PC-9 (cell line): ENCODE measurements around the gene AKAIN1. TPM values are rescaled to one million over a fixed set of nuclear protein-coding genes. Genes with fewer than 3 reads are reported as not detected.

Source experiments
- BruUV-seq: library from RNA; stranded (reverse); fragments of 400-500 nt; replicated peaks from 2 replicates; lab custom pipeline; 2021; lab: Mats Ljungman, UMichigan
- CTCF ChIA-PET: fragments of 300-600 bp; sonication (Branson Sonifier 250); formaldehyde crosslinking; loops from one replicate; lab custom pipeline; 2022; ENCODE audit warnings: antibody characterized with exemption; lab: Charles Lee
- POLR2A ChIA-PET: fragments of 300-600 bp; sonication (Branson Sonifier 250); formaldehyde crosslinking; loops from one replicate; lab custom pipeline; 2022; ENCODE audit warnings: antibody characterized with exemption; ENCODE audit not compliant: unreplicated experiment; lab: Charles Lee
- DNase-seq, 2 experiments: peaks; one replicate each; pipeline versions ENCODE4 v3.0.0 to v3.0.0-alpha.2; 2015 to 2022; ENCODE audit warnings: mixed read lengths in 1 of 2
- H2AFZ ChIP-seq: fragments of 200-600 bp; sonication (generic); 2 replicates; pipeline ENCODE4 v1.8.1; 2017; ENCODE audit warnings: antibody characterized with exemption
- H3F3A ChIP-seq: fragments of 200-600 bp; sonication (generic); 2 replicates; pipeline ENCODE4 v1.8.1; 2017; ENCODE audit warnings: antibody characterized with exemption, mild to moderate bottlenecking, low read depth; ENCODE audit not compliant: insufficient read depth
- H3K27ac ChIP-seq: fragments of 200-600 bp; sonication (generic); 2 replicates; pipeline ENCODE4 v1.6.1; 2016; ENCODE audit warnings: mixed run types
- H3K27me3 ChIP-seq: fragments of 200-600 bp; sonication (generic); 2 replicates; pipeline ENCODE4 v1.6.1; 2016; ENCODE audit warnings: low read depth, mixed run types; ENCODE audit not compliant: insufficient read depth
- H3K36me3 ChIP-seq: fragments of 200-600 bp; sonication (generic); 2 replicates; pipeline ENCODE4 v1.6.1; 2016; ENCODE audit warnings: low read depth, mixed run types
- H3K4me1 ChIP-seq: fragments of 200-600 bp; sonication (generic); replicated peaks from 2 replicates; pipeline ENCODE4 v1.6.1; 2016; ENCODE audit warnings: mixed run types; ENCODE audit not compliant: insufficient read depth
- H3K4me2 ChIP-seq: fragments of 200-600 bp; sonication (generic); 2 replicates; pipeline ENCODE4 v1.6.1; 2017; ENCODE audit warnings: mixed run types
- H3K4me3 ChIP-seq: fragments of 200-600 bp; sonication (generic); 2 replicates; pipeline ENCODE4 v1.6.1; 2016; ENCODE audit warnings: mixed run types
- H3K79me2 ChIP-seq: fragments of 200-600 bp; sonication (generic); 2 replicates; pipeline ENCODE4 v1.6.1; 2017; ENCODE audit warnings: low read depth, mixed run types
- H3K9me2 ChIP-seq: fragments of 200-600 bp; sonication (generic); 2 replicates; pipeline ENCODE4 v1.8.1; 2017; ENCODE audit warnings: mild to moderate bottlenecking; ENCODE audit not compliant: insufficient read depth
- H3K9me3 ChIP-seq: fragments of 200-600 bp; sonication (generic); 2 replicates; pipeline ENCODE4 v1.8.1; 2016; ENCODE audit warnings: low read depth; ENCODE audit not compliant: insufficient read depth
- H4K20me1 ChIP-seq: fragments of 200-600 bp; sonication (generic); 2 replicates; pipeline ENCODE4 v1.8.1; 2017; ENCODE audit not compliant: insufficient read depth
- CTCF ChIP-seq: fragments of 200-600 bp; sonication (generic); conservative IDR thresholded peaks from 2 replicates; pipeline ENCODE4 v1.6.1; 2017; ENCODE audit warnings: mixed run types, antibody characterized with exemption, mild to moderate bottlenecking, moderate library complexity
- EZH2 ChIP-seq: fragments of 200-600 bp; sonication (generic); IDR thresholded peaks from 2 replicates; pipeline ENCODE4 v1.8.0; 2017; ENCODE audit warnings: antibody characterized with exemption, low read depth
- intact Hi-C: fragments of 100-400 bp; cut with micrococcal nuclease; formaldehyde crosslinking; loops from one replicate; pipeline ENCODE4 v1.10.0; 2022; ENCODE audit not compliant: unreplicated experiment
- total RNA-seq: library from RNA; stranded (reverse); gene quantifications from 2 replicates; pipeline ENCODE4 v1.2.3, GENCODE V29; 2021

The AKAIN1 gene
- total RNA-seq, 1 experiment from 2014 or later: not detected

GRCh38 chr18:5155907-5156287 is 41.2 kb downstream of the AKAIN1 start:
- Histone ChIP-seq H3K27ac (no peak overlapping the region), H3K4me2 (no peak overlapping the region), H3K4me3 (no peak overlapping the region), H3K9me3 (no peaks in the 10 kb centered on the region), H3K27me3 (peaks cover 22% of the 10 kb centered on the region), H3K36me3 (no peaks in the 10 kb centered on the region), H3K9me2 (no peaks in the 10 kb centered on the region), H3F3A (no peaks in the 10 kb centered on the region), H3K79me2 (no peaks in the 10 kb centered on the region), H2AFZ (no peak overlapping the region), H4K20me1 (no peaks in the 10 kb centered on the region), H3K4me1 (no peaks in the 10 kb centered on the region)
- TF ChIP-seq CTCF (no peak), EZH2 (no peak)
- CTCF ChIA-PET: no interaction called here
- no TSS peak for BruUV-seq
- intact Hi-C loops: no loop called here
- POLR2A ChIA-PET: no interaction called here
- no peak for DNase-seq

- ChIA-PET CTCF (no interaction called here), POLR2A (no interaction called here)
- H3K9me3 ChIP-seq: no peaks in the 10 kb centered on the region
- peaks cover 22% of the 10 kb centered on the region for H3K27me3 ChIP-seq
- no peak for DNase-seq
- no peak for TF ChIP-seq EZH2
- TF ChIP-seq CTCF: no peak
- BruUV-seq: no TSS peak
- intact Hi-C loops: no loop called here
- H4K20me1 ChIP-seq: no peaks in the 10 kb centered on the region
- H3F3A ChIP-seq: no peaks in the 10 kb centered on the region
- no peaks in the 10 kb centered on the region for H3K9me2 ChIP-seq
- no peak overlapping the region for H3K27ac ChIP-seq
- H3K36me3 ChIP-seq: no peaks in the 10 kb centered on the region
- no peak overlapping the region for H3K4me3 ChIP-seq
- H3K79me2 ChIP-seq: no peaks in the 10 kb centered on the region
- no peaks in the 10 kb centered on the region for H3K4me1 ChIP-seq
- no peak overlapping the region for H3K4me2 ChIP-seq
- no peak overlapping the region for H2AFZ ChIP-seq
Observed at GRCh38 chr18:5155218-5155906, 41.7 kb downstream of the AKAIN1 start.

- Histone ChIP-seq H3K4me2 (no peak overlapping the region), H3K27ac (no peak overlapping the region), H2AFZ (no peak overlapping the region), H3K4me3 (no peak overlapping the region), H3K27me3 (peaks cover 37% of the 10 kb centered on the region), H3K4me1 (no peaks in the 10 kb centered on the region), H3K79me2 (no peaks in the 10 kb centered on the region), H3K9me3 (no peaks in the 10 kb centered on the region), H3K36me3 (no peaks in the 10 kb centered on the region), H3F3A (no peaks in the 10 kb centered on the region), H3K9me2 (no peaks in the 10 kb centered on the region), H4K20me1 (no peaks in the 10 kb centered on the region)
- CTCF ChIA-PET: no interaction called here
- intact Hi-C loops: no loop called here
- DNase-seq: no peak
- no TSS peak for BruUV-seq
- TF ChIP-seq EZH2: no peak
- TF ChIP-seq CTCF: no peak
- POLR2A ChIA-PET: no interaction called here
Observed at GRCh38 chr18:5152343-5153020, 44.6 kb downstream of the AKAIN1 start.
